K562 (cell line): ENCODE measurements around the gene NAT9. TPM values are rescaled to one million over a fixed set of nuclear protein-coding genes. Genes with fewer than 3 reads are reported as not detected.

Experiments
- BCLAF1 ChIP-seq, 2 experiments: fragments of 450-650 bp in 1 of 2; IDR thresholded peaks; 2 replicates each; pipeline ENCODE4 v1.6.1; 2011 to 2017; ENCODE audit warnings: low read depth in 2 of 2, antibody characterized with exemption in 1 of 2, borderline replicate concordance in 1 of 2, low read length in 1 of 2, mild to moderate bottlenecking in 1 of 2, mixed read lengths in 1 of 2; ENCODE audit not compliant: control insufficient read depth in 1 of 2
- E2F8 ChIP-seq: fragments of 450-650 bp; IDR thresholded peaks from 2 replicates; pipeline ENCODE4 v1.7.1; 2018; ENCODE audit warnings: mild to moderate bottlenecking, low read depth; ENCODE audit not compliant: partially characterized antibody
- HBP1 ChIP-seq: fragments of 450-650 bp; formaldehyde crosslinking; IDR thresholded peaks from 2 replicates; pipeline ENCODE4 v1.4.0; 2022; ENCODE audit warnings: missing genetic modification characterization
- KDM5B ChIP-seq: fragments of 200-600 bp; sonication (generic); IDR thresholded peaks from 2 replicates; pipeline ENCODE4 v1.6.1; 2012; ENCODE audit warnings: low read depth, mild to moderate bottlenecking, moderate library complexity, low read length, control low read depth, inconsistent platforms; ENCODE audit not compliant: insufficient replicate concordance
- MEIS2 ChIP-seq: fragments of 450-650 bp; IDR thresholded peaks from 2 replicates; pipeline ENCODE4 v1.6.1; 2014; ENCODE audit warnings: mild to moderate bottlenecking; ENCODE audit not compliant: partially characterized antibody
- NFRKB ChIP-seq: fragments of 450-650 bp; IDR thresholded peaks from 2 replicates; pipeline ENCODE4 v1.6.1; 2016; ENCODE audit warnings: low read depth
- U2AF2 ChIP-seq: fragments of 200-400 bp; formaldehyde crosslinking; optimal IDR thresholded peaks from 2 replicates; pipeline ENCODE3; 2017; ENCODE audit warnings: low read depth, mild to moderate bottlenecking, low read length
- ZHX1 ChIP-seq: fragments of 150-350 bp; conservative IDR thresholded peaks from 2 replicates; pipeline ENCODE4 v1.6.1; 2014; ENCODE audit warnings: low read length
- ZNF175 ChIP-seq: fragments of 200-800 bp; sonication (Bioruptor generic); IDR thresholded peaks from 2 replicates; pipeline ENCODE4 v1.6.1; 2016; ENCODE audit warnings: low read depth, mild to moderate bottlenecking, missing genetic modification characterization, missing compliant biosample characterization
- ZNF398 ChIP-seq: fragments of 250-450 bp; sonication (Bioruptor Pico); IDR thresholded peaks from 2 replicates; pipeline ENCODE4 v1.8.0; 2021; ENCODE audit warnings: moderate library complexity, mild to moderate bottlenecking, inconsistent platforms
- ZNF780A ChIP-seq: fragments of 250-450 bp; sonication (Bioruptor Pico); IDR thresholded peaks from 2 replicates; pipeline ENCODE4 v1.5.0; 2021; ENCODE audit warnings: mild to moderate bottlenecking
- polyA plus RNA-seq, 8 experiments: library from polyadenylated mRNA; depleted of rRNA in 4 of 8; stranded (reverse) in 5 of 8; unstranded in 3 of 8; fragments of >200 nt; fragmentation: Nextera tagmentation in 2 of 8; fragmentation: Illumina TruSeq in 1 of 8; extraction: Ambion mirVana in 2 of 8; extraction: Trizol in 1 of 8; gene quantifications; 2 replicates each; pipeline versions ENCODE4 v1.2.1 to v1.2.3, GENCODE V29; 2011 to 2014; ENCODE audit warnings: inconsistent platforms in 1 of 8, missing spikeins in 1 of 8
- total RNA-seq, 7 experiments: library from RNA; depleted of rRNA in 6 of 7; stranded (reverse); fragments of >200 nt in 6 of 7; fragmentation: Illumina TruSeq in 2 of 7; extraction: Trizol in 2 of 7; gene quantifications; 2 replicates each; pipeline versions ENCODE4 v1.2.1 to v1.2.3, GENCODE V29; 2011 to 2021; ENCODE audit warnings: low replicate concordance in 1 of 7

The NAT9 gene
- total and polyA plus RNA-seq, 9 of the 15 experiments (the other 6 are each of a cell fraction or from before 2014, with no cell fraction given), result 4.2 to 63.6 (median 40.8) TPM

- no peak for TF ChIP-seq E2F8
- no peak for TF ChIP-seq ZNF175 (CRISPR knock-in tag)
- no peak for TF ChIP-seq U2AF2
- no peak for TF ChIP-seq HBP1 (CRISPR knock-in tag)
- no peak for TF ChIP-seq NFRKB
- TF ChIP-seq BCLAF1 (IDR thresholded peaks at IDR 0.05; ENCODE audit: borderline replicate concordance in 1 of 2, control insufficient read depth in 1 of 2, low read depth in 2 of 2, low read length in 1 of 2), result no peak
- TF ChIP-seq ZNF780A (CRISPR knock-in tag), result no peak
- TF ChIP-seq ZHX1, result no peak
- TF ChIP-seq KDM5B, result peak; percentile 5
- TF ChIP-seq MEIS2, result peak; percentile 30
- TF ChIP-seq ZNF398 (CRISPR knock-in tag), result no peak
These were observed 26.7 kb downstream of the NAT9 start (continued) for GRCh38 chr17:74749279-74750038.
